Esophagus muscularis mucosa (tissue), 4 donors: ENCODE data around the gene ISL1.

Source experiments
- CTCF ChIP-seq, 3 experiments: fragments of 200-600 bp in 2 of 3; fragments of 450-650 bp in 1 of 3; sonication (generic) in 2 of 3; IDR thresholded peaks; one replicate each; pipeline ENCODE4 v1.5.1; 2017 to 2019; ENCODE audit warnings: antibody characterized with exemption in 3 of 3, mild to moderate bottlenecking in 2 of 3, moderate library complexity in 1 of 3
- EP300 ChIP-seq: sonication (generic); formaldehyde crosslinking; IDR thresholded peaks from one replicate; pipeline ENCODE4 v1.6.1; 2017; ENCODE audit warnings: antibody characterized with exemption
- POLR2AphosphoS5 ChIP-seq, 2 donors: sonication (generic); formaldehyde crosslinking; IDR thresholded peaks; one replicate each; pipeline ENCODE4 v1.6.1; 2017; ENCODE audit warnings: antibody characterized with exemption in 2 of 2

- TF ChIP-seq CTCF (IDR thresholded peaks at IDR 0.05) (no peak), POLR2AphosphoS5 (IDR thresholded peaks at IDR 0.05) (no peak), EP300 (no peak)
Measured at GRCh38 chr5:51347704-51348103, 35.5 kb upstream of the ISL1 start.
